Measurements from ENCODE around the gene ACOX3. TPM values are rescaled to one million over a fixed set of nuclear protein-coding genes. Genes with fewer than 3 reads are reported as not detected.

The ACOX3 gene
- total RNA-seq, 4 donors from 2014 or later: 32.0 to 77.2 (median 43.8) TPM

- TF ChIP-seq CTCF (IDR thresholded peaks at IDR 0.05) (no peak), POLR2AphosphoS5 (IDR thresholded peaks at IDR 0.05) (no peak), POLR2A (IDR thresholded peaks at IDR 0.05; ENCODE audit: low read depth) (no peak), EP300 (IDR thresholded peaks at IDR 0.05) (no peak)
- Histone ChIP-seq H3K27me3 (no peaks in the 10 kb centered on the region), H3K4me3 (no peak overlapping the region), H3K4me1 (peaks cover 0 to 28% (median 19%) of the 10 kb centered on the region in 4 donors), H3K36me3 (peaks cover 29 to 53% (median 51%) of the 10 kb centered on the region in 4 donors), H3K9me3 (no peaks in the 10 kb centered on the region), H3K27ac (replicated peaks in 1 of 4) (no peak overlapping the region)
- intact Hi-C loops (cut with DNase I): no loop called here
- DNase-seq (ENCODE audit: extremely low spot score): no peak
- WGBS: 86% methylated on average over 11 of the region's 11 CpGs
Observed at GRCh38 chr4:8417071-8417614, 23.4 kb downstream of the ACOX3 start.

GRCh38 chr4:8414377-8414776 is 26.1 kb downstream of the ACOX3 start:
- no peak for DNase-seq (ENCODE audit: extremely low spot score)
- H3K27ac ChIP-seq (replicated peaks in 1 of 4): no peak overlapping the region
- intact Hi-C loops (cut with DNase I): no loop called here
- H3K4me3 ChIP-seq: no peak overlapping the region
- peaks cover 39 to 73% (median 66%) of the 10 kb centered on the region in 4 donors for H3K36me3 ChIP-seq
- no peaks in the 10 kb centered on the region for H3K9me3 ChIP-seq
- H3K4me1 ChIP-seq: peaks cover 0 to 41% (median 27%) of the 10 kb centered on the region in 4 donors
- 100% methylated on average over 2 of the region's 2 CpGs for WGBS
- TF ChIP-seq POLR2A (IDR thresholded peaks at IDR 0.05; ENCODE audit: low read depth) (no peak), CTCF (IDR thresholded peaks at IDR 0.05) (no peak), POLR2AphosphoS5 (IDR thresholded peaks at IDR 0.05) (no peak), EP300 (IDR thresholded peaks at IDR 0.05) (no peak)
- H3K27me3 ChIP-seq: no peaks in the 10 kb centered on the region

GRCh38 chr4:8412288-8412687 is 28.2 kb downstream of the ACOX3 start:
- TF ChIP-seq POLR2A (IDR thresholded peaks at IDR 0.05; ENCODE audit: low read depth): no peak
- no peak for TF ChIP-seq CTCF (IDR thresholded peaks at IDR 0.05)
- no peak for TF ChIP-seq POLR2AphosphoS5 (IDR thresholded peaks at IDR 0.05)
- no peak for TF ChIP-seq EP300 (IDR thresholded peaks at IDR 0.05)
- no peaks in the 10 kb centered on the region for H3K27me3 ChIP-seq
- intact Hi-C loops (cut with DNase I): no loop called here
- H3K27ac ChIP-seq (replicated peaks in 1 of 4): no peak overlapping the region
- peaks cover 0 to 33% (median 24%) of the 10 kb centered on the region in 4 donors for H3K4me1 ChIP-seq
- no peaks in the 10 kb centered on the region for H3K9me3 ChIP-seq
- H3K36me3 ChIP-seq: peaks cover 43 to 92% (median 87%) of the 10 kb centered on the region in 4 donors
- no peak overlapping the region for H3K4me3 ChIP-seq
- no peak for DNase-seq (ENCODE audit: extremely low spot score)
- 90% methylated on average over 5 of the region's 5 CpGs for WGBS

GRCh38 chr4:8411351-8412180 is 29.0 kb downstream of the ACOX3 start:
- no peak overlapping the region for H3K4me3 ChIP-seq
- WGBS: 89% methylated on average over 13 of the region's 13 CpGs
- DNase-seq (ENCODE audit: extremely low spot score): no peak
- intact Hi-C loops (cut with DNase I): no loop called here
- H3K36me3 ChIP-seq: peaks cover 43 to 91% (median 89%) of the 10 kb centered on the region in 4 donors
- H3K27me3 ChIP-seq: no peaks in the 10 kb centered on the region
- TF ChIP-seq POLR2A (IDR thresholded peaks at IDR 0.05; ENCODE audit: low read depth) (no peak), POLR2AphosphoS5 (IDR thresholded peaks at IDR 0.05) (no peak), EP300 (IDR thresholded peaks at IDR 0.05) (no peak), CTCF (IDR thresholded peaks at IDR 0.05) (no peak)
- H3K4me1 ChIP-seq: peaks cover 0 to 26% (median 23%) of the 10 kb centered on the region in 4 donors
- no peaks in the 10 kb centered on the region for H3K9me3 ChIP-seq
- H3K27ac ChIP-seq (replicated peaks in 1 of 4): peak overlapping the region in 1 of 4 donors; percentile 31

Measured in esophagus muscularis mucosa (tissue), 4 donors.